H1 (cell line): ENCODE data around the gene COL6A3.

ENCODE experiments used
- CREB1 ChIP-seq: IDR thresholded peaks from 2 replicates; pipeline ENCODE4 v1.6.1; 2012; ENCODE audit warnings: inconsistent platforms
- CTCF ChIP-seq, 3 experiments: IDR thresholded peaks; 1 replicate in 2 of 3; 2 replicates in 1 of 3; pipeline versions ENCODE4 v1.5.1 to v1.6.1; 2011; ENCODE audit warnings: low read length in 3 of 3, mild to moderate bottlenecking in 3 of 3, inconsistent platforms in 2 of 3, low read depth in 1 of 3, moderate library complexity in 1 of 3; ENCODE audit not compliant: insufficient read depth in 1 of 3; ENCODE audit errors: control extremely low read depth in 1 of 3
- GABPA ChIP-seq: IDR thresholded peaks from 2 replicates; pipeline ENCODE4 v1.6.1; 2011; ENCODE audit warnings: mild to moderate bottlenecking, low read length, moderate library complexity, borderline replicate concordance; ENCODE audit not compliant: insufficient read depth
- POLR2A ChIP-seq, 2 experiments: IDR thresholded peaks; 1 replicate in 1 of 2; 2 replicates in 1 of 2; pipeline ENCODE4 v1.6.1; 2011; ENCODE audit warnings: low read depth in 2 of 2, low read length in 2 of 2, mild to moderate bottlenecking in 2 of 2; ENCODE audit errors: control extremely low read depth in 1 of 2
- POLR2AphosphoS5 ChIP-seq: IDR thresholded peaks from 2 replicates; pipeline ENCODE4 v1.6.1; 2011; ENCODE audit warnings: low read depth, low read length
- RXRA ChIP-seq: IDR thresholded peaks from 2 replicates; pipeline ENCODE4 v1.6.1; 2011; ENCODE audit warnings: low read depth, mild to moderate bottlenecking, low read length, moderate library complexity; ENCODE audit not compliant: insufficient read depth
- SRF ChIP-seq: IDR thresholded peaks from 2 replicates; pipeline ENCODE4 v1.6.1; 2011; ENCODE audit warnings: mild to moderate bottlenecking, low read depth, low read length, moderate library complexity
- TBP ChIP-seq: IDR thresholded peaks from 2 replicates; pipeline ENCODE4 v1.6.1; 2011; ENCODE audit warnings: low read depth, low read length, improper control_type of control experiment
- TEAD4 ChIP-seq: IDR thresholded peaks from 2 replicates; pipeline ENCODE4 v1.6.1; 2012; ENCODE audit warnings: low read depth, low read length, inconsistent platforms, mixed read lengths

GRCh38 chr2:237427769-237428506 lies 14.0 kb upstream of the COL6A3 start:
- no peak for TF ChIP-seq CTCF (IDR thresholded peaks at IDR 0.05; ENCODE audit: control extremely low read depth in 1 of 3, insufficient read depth in 1 of 3, low read depth in 1 of 3, low read length in 3 of 3)
- no peak for TF ChIP-seq CREB1
- TF ChIP-seq SRF: no peak
- no peak for TF ChIP-seq POLR2A (IDR thresholded peaks at IDR 0.05; ENCODE audit: control extremely low read depth in 1 of 2, low read depth in 2 of 2, low read length in 2 of 2)
- TF ChIP-seq POLR2AphosphoS5: no peak
- TF ChIP-seq RXRA: no peak
- TF ChIP-seq TEAD4: no peak
- no peak for TF ChIP-seq TBP
- TF ChIP-seq GABPA: no peak
